NOMO-1 (cell line): ENCODE data around the gene TNIK.
"Not testable (repeated sequence)": the region's sequence is repeated elsewhere in the genome, so short reads cannot be mapped to it uniquely, and the experiment has no call there.

Experiments used
- DNase-seq, 2 experiments: peaks; one replicate each; lab custom pipeline; 2025; ENCODE audit not compliant: unreplicated experiment in 2 of 2; lab: John Stamatoyannopoulos, UW

The TNIK gene

GRCh38 chr3:171446801-171447578 lies 13.2 kb downstream of the TNIK start:
- no peak for DNase-seq

- no peak for DNase-seq
Measured at GRCh38 chr3:171446301-171446700, 13.9 kb downstream of the TNIK start.

- no peak for DNase-seq
Measured at GRCh38 chr3:171445620-171446204, 14.5 kb downstream of the TNIK start.

- no peak for DNase-seq
Measured at GRCh38 chr3:171444001-171444690, 16.1 kb downstream of the TNIK start.

- DNase-seq = no peak
Measured at GRCh38 chr3:171443211-171443957, 16.8 kb downstream of the TNIK start.

- DNase-seq = no peak
Measured at GRCh38 chr3:171442184-171442583, 18.0 kb downstream of the TNIK start.

- no peak for DNase-seq
Measured at GRCh38 chr3:171441381-171441780, 18.8 kb downstream of the TNIK start.

- no peak for DNase-seq
Measured at GRCh38 chr3:171439996-171440395, 20.2 kb downstream of the TNIK start.

- DNase-seq = no peak
Measured at GRCh38 chr3:171437115-171437756, 23.0 kb downstream of the TNIK start.

GRCh38 chr3:171436380-171436779 lies 23.8 kb downstream of the TNIK start:
- no peak for DNase-seq

- no peak for DNase-seq
Measured at GRCh38 chr3:171435757-171436156, 24.4 kb downstream of the TNIK start.

GRCh38 chr3:171435143-171435542 lies 25.1 kb downstream of the TNIK start:
- DNase-seq = no peak

- DNase-seq = no peak
Measured at GRCh38 chr3:171432548-171432947, 27.7 kb downstream of the TNIK start.

- no peak for DNase-seq
Measured at GRCh38 chr3:171431550-171431949, 28.7 kb downstream of the TNIK start.

- no peak for DNase-seq
Measured at GRCh38 chr3:171430530-171430929, 29.7 kb downstream of the TNIK start.

GRCh38 chr3:171429635-171430034 lies 30.6 kb downstream of the TNIK start:
- no peak for DNase-seq

- DNase-seq = no peak
Measured at GRCh38 chr3:171428892-171429291, 31.3 kb downstream of the TNIK start.

- DNase-seq = no peak
Measured at GRCh38 chr3:171428321-171428787, 31.9 kb downstream of the TNIK start.

- no peak for DNase-seq
Measured at GRCh38 chr3:171427771-171428320, 32.4 kb downstream of the TNIK start.

GRCh38 chr3:171424063-171424462 lies 36.1 kb downstream of the TNIK start:
- not testable (repeated sequence) for DNase-seq
